Brain microvascular endothelial cell (primary cell): ENCODE results near the gene HTR2A.
A peak's percentile ranks its signal among the peaks of the same experiment; 100 is the strongest.

Source experiments
- DNase-seq: peaks from one replicate; pipeline ENCODE4 v3.0.0-alpha.2; 2020
- H3K27ac ChIP-seq: fragments of 250-450 bp; sonication (Bioruptor Pico); 2 replicates; pipeline ENCODE4 v1.5.1; 2020; ENCODE audit warnings: mild to moderate bottlenecking, moderate library complexity
- H3K27me3 ChIP-seq: fragments of 250-450 bp; sonication (Bioruptor Pico); replicated peaks from 2 replicates; pipeline ENCODE4 v1.5.1; 2020; ENCODE audit warnings: mild to moderate bottlenecking
- H3K36me3 ChIP-seq: fragments of 250-450 bp; sonication (Bioruptor Pico); replicated peaks from 2 replicates; pipeline ENCODE4 v1.5.1; 2020; ENCODE audit warnings: mild to moderate bottlenecking
- H3K4me3 ChIP-seq: 2 replicates; pipeline ENCODE4 v1.5.1; 2011; ENCODE audit warnings: low read depth, mild to moderate bottlenecking, control low read depth, low read length, moderate library complexity
- CTCF ChIP-seq: IDR thresholded peaks from 2 replicates; pipeline ENCODE4 v1.5.1; 2011; ENCODE audit warnings: low read depth, mild to moderate bottlenecking, moderate library complexity, low read length, control low read depth, inconsistent platforms; ENCODE audit errors: missing control alignments
- in situ Hi-C: cut with HindIII; loops from 2 replicates; pipeline ENCODE4 v1.10.0; 2017; ENCODE audit warnings: low sequenced_read_pairs, low pct_ligation_motif_present

HTR2A gene

GRCh38 chr13:46850214-46850613 lies 46.6 kb downstream of the HTR2A start:
- Histone ChIP-seq H3K36me3 (no peaks in the 10 kb centered on the region), H3K27me3 (no peaks in the 10 kb centered on the region), H3K27ac (no peak overlapping the region), H3K4me3 (no peak overlapping the region)
- TF ChIP-seq CTCF, result no peak
- in situ Hi-C loops, result no loop called here
- DNase-seq, result peak; percentile 2

- in situ Hi-C loops, result no loop called here
- Histone ChIP-seq H3K36me3 (no peaks in the 10 kb centered on the region), H3K27ac (no peak overlapping the region), H3K27me3 (no peaks in the 10 kb centered on the region), H3K4me3 (no peak overlapping the region)
- TF ChIP-seq CTCF, result no peak
- DNase-seq, result no peak
Measured at GRCh38 chr13:46846726-46847125, 50.1 kb downstream of the HTR2A start.

- DNase-seq, result no peak
- Histone ChIP-seq H3K27ac (no peak overlapping the region), H3K4me3 (no peak overlapping the region), H3K27me3 (no peaks in the 10 kb centered on the region), H3K36me3 (no peaks in the 10 kb centered on the region)
- TF ChIP-seq CTCF, result no peak
- in situ Hi-C loops, result no loop called here
Measured at GRCh38 chr13:46845146-46845545, 51.7 kb downstream of the HTR2A start.

- H3K36me3 ChIP-seq, result no peaks in the 10 kb centered on the region
- in situ Hi-C loops, result no loop called here
- no peak for DNase-seq
- no peak overlapping the region for H3K27ac ChIP-seq
- TF ChIP-seq CTCF, result no peak
- no peaks in the 10 kb centered on the region for H3K27me3 ChIP-seq
- no peak overlapping the region for H3K4me3 ChIP-seq
Measured at GRCh38 chr13:46844431-46844830, 52.4 kb downstream of the HTR2A start.

GRCh38 chr13:46839399-46839798 lies 57.5 kb downstream of the HTR2A start:
- Histone ChIP-seq H3K36me3 (no peaks in the 10 kb centered on the region), H3K27ac (no peak overlapping the region), H3K27me3 (no peaks in the 10 kb centered on the region), H3K4me3 (no peak overlapping the region)
- TF ChIP-seq CTCF, result no peak
- DNase-seq, result no peak
- in situ Hi-C loops, result no loop called here

GRCh38 chr13:46834657-46835056 lies 62.2 kb downstream of the HTR2A start:
- Histone ChIP-seq H3K27ac (no peak overlapping the region), H3K27me3 (no peaks in the 10 kb centered on the region)
- in situ Hi-C loops, result no loop called here

More at GRCh38 chr13:46834657-46835056, 62.2 kb downstream of the HTR2A start:
- no peak for TF ChIP-seq CTCF
- H3K36me3 ChIP-seq, result no peaks in the 10 kb centered on the region
- no peak overlapping the region for H3K4me3 ChIP-seq
- DNase-seq, result no peak
